ENCODE measurements around the gene ANKRD23. TPM values are rescaled to one million over a fixed set of nuclear protein-coding genes. Genes with fewer than 3 reads are reported as not detected.
A peak's percentile ranks its signal among the peaks of the same experiment; 100 is the strongest.

The ANKRD23 gene
- total RNA-seq, 1 experiment from 2014 or later = 7.5 TPM

GRCh38 chr2:96888072-96889011 lies 44.5 kb upstream of the ANKRD23 start:
- no TSS peak for BruUV-seq (replicated peaks)
- Mint-ChIP-seq H3K4me3 (ENCODE audit: low read depth, unreplicated experiment) (no peak overlapping the region), H3K9me3 (ENCODE audit: low read depth, unreplicated experiment) (no peaks in the 10 kb centered on the region), H3K36me3 (ENCODE audit: insufficient read depth, unreplicated experiment) (no peaks in the 10 kb centered on the region), H3K4me1 (ENCODE audit: low read depth, unreplicated experiment) (peaks cover 47% of the 10 kb centered on the region), H3K27me3 (ENCODE audit: unreplicated experiment) (no peaks in the 10 kb centered on the region), H3K27ac (ENCODE audit: unreplicated experiment) (peak overlapping the region; percentile 68)
- no peak for TF ChIP-seq CTCF (IDR thresholded peaks at IDR 0.05; ENCODE audit: unreplicated experiment)
- peak; percentile 75 for DNase-seq
- intact Hi-C loops (cut with micrococcal nuclease; ENCODE audit: unreplicated experiment) = no loop called here
- CTCF ChIA-PET = interaction anchor here (0.6 kb wide), 1 partner anchor 23 kb away, joined by 6 read pairs; no protein-coding TSS in a partner anchor

- no peaks in the 10 kb centered on the region for H3K27me3 Mint-ChIP-seq (ENCODE audit: unreplicated experiment)
- no peaks in the 10 kb centered on the region for H3K9me3 Mint-ChIP-seq (ENCODE audit: low read depth, unreplicated experiment)
- no peak for TF ChIP-seq CTCF (IDR thresholded peaks at IDR 0.05; ENCODE audit: unreplicated experiment)
- no peaks in the 10 kb centered on the region for H3K36me3 Mint-ChIP-seq (ENCODE audit: insufficient read depth, unreplicated experiment)
- DNase-seq = no peak
- intact Hi-C loops (cut with micrococcal nuclease; ENCODE audit: unreplicated experiment) = no loop called here
- peaks cover 47% of the 10 kb centered on the region for H3K4me1 Mint-ChIP-seq (ENCODE audit: low read depth, unreplicated experiment)
- BruUV-seq (replicated peaks) = no TSS peak
- H3K4me3 Mint-ChIP-seq (ENCODE audit: low read depth, unreplicated experiment) = no peak overlapping the region
- CTCF ChIA-PET = no interaction called here
- no peak overlapping the region for H3K27ac Mint-ChIP-seq (ENCODE audit: unreplicated experiment)
Measured at GRCh38 chr2:96887493-96888012, 43.7 kb upstream of the ANKRD23 start.

- CTCF ChIA-PET = interaction anchor here (1.5 kb wide), 1 partner anchor 17 kb away, joined by 5 read pairs; no protein-coding TSS in a partner anchor
- no peak for DNase-seq
Measured at GRCh38 chr2:96885432-96886347, 41.9 kb upstream of the ANKRD23 start.

More at GRCh38 chr2:96885432-96886347, 41.9 kb upstream of the ANKRD23 start:
- H3K27me3 Mint-ChIP-seq (ENCODE audit: unreplicated experiment) = peaks cover 9% of the 10 kb centered on the region
- peaks cover 39% of the 10 kb centered on the region for H3K4me1 Mint-ChIP-seq (ENCODE audit: low read depth, unreplicated experiment)
- intact Hi-C loops (cut with micrococcal nuclease; ENCODE audit: unreplicated experiment) = no loop called here
- no peak overlapping the region for H3K27ac Mint-ChIP-seq (ENCODE audit: unreplicated experiment)
- H3K36me3 Mint-ChIP-seq (ENCODE audit: insufficient read depth, unreplicated experiment) = no peaks in the 10 kb centered on the region
- H3K4me3 Mint-ChIP-seq (ENCODE audit: low read depth, unreplicated experiment) = no peak overlapping the region
- H3K9me3 Mint-ChIP-seq (ENCODE audit: low read depth, unreplicated experiment) = no peaks in the 10 kb centered on the region
- no peak for TF ChIP-seq CTCF (IDR thresholded peaks at IDR 0.05; ENCODE audit: unreplicated experiment)
- no TSS peak for BruUV-seq (replicated peaks)
